Stimulated activated CD8-positive, alpha-beta memory T cell treated with anti-CD3 and anti-CD28 coated beads, Interleukin-7, amount 100 ng/mL, for 1 hour (primary cell): ENCODE data around the gene SPATC1L.

Experiments used
- DNase-seq, 2 donors: peaks; one replicate each; pipeline ENCODE4 v3.0.0-alpha.2; 2020; ENCODE audit warnings: low read depth in 2 of 2

The SPATC1L gene

GRCh38 chr21:46120301-46121285 lies 63.7 kb downstream of the SPATC1L start:
- DNase-seq: no peak

- DNase-seq: no peak
These were observed 64.5 kb downstream of the SPATC1L start for GRCh38 chr21:46119637-46120271.

DNA sequence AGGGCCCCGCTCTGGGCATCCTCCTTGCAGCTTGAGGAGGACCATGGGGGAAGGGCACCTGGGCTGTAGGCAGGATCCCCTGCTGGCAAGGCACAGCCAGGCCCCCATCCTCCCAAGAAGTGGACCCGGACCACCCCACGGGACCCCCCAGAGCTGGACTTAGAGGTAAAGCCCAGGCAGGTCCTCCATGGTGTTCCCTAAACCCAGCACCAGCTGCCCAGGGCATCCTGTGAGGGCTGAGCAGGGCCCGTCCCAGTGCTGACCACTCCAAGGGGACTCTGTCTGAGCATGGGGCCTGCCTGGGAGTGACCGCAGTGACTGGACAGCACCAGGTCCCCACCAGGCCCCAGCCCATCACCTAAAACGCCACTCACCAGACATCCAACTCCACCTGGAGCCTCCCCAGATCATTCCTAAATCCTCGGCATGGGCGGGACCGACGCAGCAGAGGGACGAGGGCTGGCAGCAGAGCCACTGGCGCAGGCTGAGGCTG lies 65.1 kb downstream of the SPATC1L start:
- DNase-seq: no peak

- DNase-seq: no peak
These were observed 65.7 kb downstream of the SPATC1L start for GRCh38 chr21:46118316-46119143.

- DNase-seq: no peak
These were observed 66.5 kb downstream of the SPATC1L start for GRCh38 chr21:46117586-46118315.

DNA sequence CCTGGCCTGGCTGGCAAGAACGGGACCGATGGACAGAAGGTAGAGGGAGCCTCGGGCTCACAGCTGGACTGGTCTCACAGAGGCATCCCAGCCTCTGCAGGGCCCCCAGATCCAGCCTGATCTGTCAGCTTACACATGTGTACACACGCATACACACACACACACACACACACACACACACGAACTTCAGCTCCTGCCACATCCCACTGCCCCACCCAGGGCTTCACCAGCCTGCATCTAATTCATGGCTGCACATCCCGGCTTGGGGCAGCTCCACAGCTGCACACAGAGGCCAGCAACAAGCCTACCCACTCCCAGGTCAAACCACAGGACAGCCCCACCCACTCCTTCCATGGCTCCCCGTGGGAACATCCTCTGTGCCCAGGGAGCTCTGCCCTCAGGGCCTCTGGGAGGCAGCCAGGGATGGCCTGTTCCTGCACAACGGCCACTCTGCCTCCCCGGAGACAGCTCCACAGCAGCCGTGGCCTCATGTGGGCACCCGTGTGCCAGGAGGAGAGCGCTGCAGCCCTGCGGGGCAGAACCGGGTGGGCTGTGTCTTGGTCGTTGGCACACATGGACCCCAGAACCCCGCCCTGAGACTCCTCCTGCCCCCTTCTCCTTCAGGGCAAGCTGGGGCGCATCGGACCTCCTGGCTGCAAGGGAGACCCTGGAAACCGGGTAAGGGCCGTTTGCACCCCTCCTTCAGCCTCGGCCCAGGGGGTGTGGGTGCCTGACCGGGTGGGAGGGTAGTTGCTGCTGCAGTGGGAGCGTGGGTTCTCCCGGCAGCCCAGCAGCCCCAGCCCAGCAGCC lies 67.3 kb downstream of the SPATC1L start:
- DNase-seq: no peak

GRCh38 chr21:46116189-46116775 lies 68.0 kb downstream of the SPATC1L start:
- DNase-seq: no peak

- no peak for DNase-seq
These were observed 68.6 kb downstream of the SPATC1L start for GRCh38 chr21:46115441-46116188.

DNA sequence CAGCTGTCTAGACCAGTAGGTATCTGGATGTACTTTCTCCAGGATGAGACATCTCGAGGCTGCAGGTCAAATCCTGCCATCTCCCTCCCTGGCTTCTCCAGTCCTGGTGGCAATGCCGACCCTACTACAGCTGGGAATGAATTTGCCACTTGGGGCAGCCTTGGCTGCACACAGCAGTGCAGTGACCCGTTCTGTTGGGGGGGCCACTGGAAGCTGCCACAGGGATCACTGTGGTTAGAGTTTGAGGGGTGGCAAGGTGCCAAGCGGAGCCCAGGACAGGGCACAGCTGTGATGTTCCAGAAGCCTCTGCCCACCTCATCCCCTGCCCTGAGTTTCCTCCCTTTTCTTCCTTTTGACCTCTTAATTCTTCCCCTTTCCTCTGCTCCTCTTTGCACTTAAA lies 69.3 kb downstream of the SPATC1L start:
- no peak for DNase-seq

GRCh38 chr21:46113497-46114176 lies 70.6 kb downstream of the SPATC1L start:
- no peak for DNase-seq

GRCh38 chr21:46112725-46113215 lies 71.5 kb downstream of the SPATC1L start:
- no peak for DNase-seq

GRCh38 chr21:46111857-46112724 lies 72.2 kb downstream of the SPATC1L start:
- DNase-seq: no peak

DNA sequence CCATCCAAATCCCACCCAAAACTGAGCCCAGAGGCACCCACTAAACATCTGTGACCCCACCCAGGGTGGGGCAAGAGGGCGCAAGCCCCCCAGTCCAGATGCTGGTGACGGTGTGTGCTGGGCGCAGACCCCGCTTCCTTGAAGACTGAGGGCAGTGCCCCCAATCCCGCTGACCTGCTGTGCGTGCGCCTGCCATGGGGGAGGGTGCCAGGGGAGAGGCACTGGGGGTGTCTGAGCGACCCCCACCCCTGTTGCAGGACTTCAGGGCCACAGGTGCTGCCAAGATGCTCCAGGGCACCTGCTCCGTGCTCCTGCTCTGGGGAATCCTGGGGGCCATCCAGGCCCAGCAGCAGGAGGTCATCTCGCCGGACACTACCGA lies 73.1 kb downstream of the SPATC1L start:
- DNase-seq: no peak
